GM12865 (cell line): ENCODE results near the gene SCFD2.
A peak's percentile ranks its signal among the peaks of the same experiment; 100 is the strongest.

Experiments
- DNase-seq: peaks from one replicate; pipeline ENCODE4 v3.0.0; 2010; ENCODE audit warnings: low read depth
- H3K4me3 ChIP-seq: 2 replicates; pipeline ENCODE4 v1.5.1; 2011; ENCODE audit warnings: mild to moderate bottlenecking, low read depth, low read length, control low read depth
- CTCF ChIP-seq: IDR thresholded peaks from 2 replicates; pipeline ENCODE4 v1.5.1; 2011; ENCODE audit warnings: low read length, control low read depth, low read depth, inconsistent platforms; ENCODE audit not compliant: insufficient read depth; ENCODE audit errors: missing control alignments

Gene SCFD2

GRCh38 chr4:52914051-52914605, 451.7 kb downstream of the SCFD2 start:
- no peak for TF ChIP-seq CTCF
- DNase-seq: no peak
- H3K4me3 ChIP-seq: no peak overlapping the region

- no peak for TF ChIP-seq CTCF
- no peak for DNase-seq
- H3K4me3 ChIP-seq: no peak overlapping the region
Measured at GRCh38 chr4:52912608-52913007, 453.3 kb downstream of the SCFD2 start.

- H3K4me3 ChIP-seq: no peak overlapping the region
- DNase-seq: peak; percentile 85
Measured at GRCh38 chr4:52911684-52912294, 454.1 kb downstream of the SCFD2 start.

GRCh38 chr4:52910115-52910514, 455.7 kb downstream of the SCFD2 start:
- no peak overlapping the region for H3K4me3 ChIP-seq
- DNase-seq: no peak
- TF ChIP-seq CTCF: no peak

More at GRCh38 chr4:52911684-52912294, 454.1 kb downstream of the SCFD2 start:
- TF ChIP-seq CTCF: peak; percentile 88

- DNase-seq: no peak
- no peak overlapping the region for H3K4me3 ChIP-seq
- TF ChIP-seq CTCF: no peak
Measured at GRCh38 chr4:52907510-52907909, 458.4 kb downstream of the SCFD2 start.

- DNase-seq: no peak
- H3K4me3 ChIP-seq: no peak overlapping the region
- TF ChIP-seq CTCF: no peak
Measured at GRCh38 chr4:52904421-52904820, 461.4 kb downstream of the SCFD2 start.

- no peak for TF ChIP-seq CTCF
- DNase-seq: no peak
- no peak overlapping the region for H3K4me3 ChIP-seq
Measured at GRCh38 chr4:52903273-52903672, 462.6 kb downstream of the SCFD2 start.
